ENCODE measurements around the gene NATD1.

- no peak for TF ChIP-seq POLR2A (IDR thresholded peaks at IDR 0.05)
- TF ChIP-seq CTCF (IDR thresholded peaks at IDR 0.05): no peak
Measured at GRCh38 chr17:21275579-21276263, 22.5 kb upstream of the NATD1 start.
